Fibroblast of peridontal ligament (primary cell): ENCODE results near the gene CDSN.

ENCODE experiments used
- DNase-seq: peaks from one replicate; pipeline ENCODE4 v3.0.0-alpha.2; 2010; ENCODE audit errors: extremely low read depth

Gene CDSN

DNA sequence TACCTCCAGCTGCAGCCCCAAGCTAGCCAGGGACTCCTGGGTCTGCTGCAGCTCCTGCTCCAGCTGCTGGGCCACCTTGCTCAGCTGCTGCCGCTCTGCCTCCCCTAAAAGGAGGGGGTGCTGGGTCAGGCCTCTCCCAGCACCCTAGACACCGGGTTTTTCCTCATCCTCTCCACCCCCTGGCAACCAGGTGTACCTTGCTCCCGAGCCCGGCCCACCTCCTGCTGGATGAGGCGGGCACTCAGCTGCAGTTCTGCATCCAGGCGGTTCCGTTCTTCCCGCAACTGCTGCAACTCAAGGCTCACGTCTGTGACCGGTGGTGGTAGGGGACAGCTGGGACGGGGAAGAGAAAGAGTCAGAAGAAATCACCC is 24.7 kb upstream of the CDSN start:
- DNase-seq = no peak

- no peak for DNase-seq
These were observed 24.2 kb upstream of the CDSN start for GRCh38 chr6:31144296-31144969.

GRCh38 chr6:31143148-31143547 is 22.9 kb upstream of the CDSN start:
- peak; percentile 16 for DNase-seq

- no peak for DNase-seq
These were observed 22.1 kb upstream of the CDSN start for GRCh38 chr6:31142361-31142761.

DNA sequence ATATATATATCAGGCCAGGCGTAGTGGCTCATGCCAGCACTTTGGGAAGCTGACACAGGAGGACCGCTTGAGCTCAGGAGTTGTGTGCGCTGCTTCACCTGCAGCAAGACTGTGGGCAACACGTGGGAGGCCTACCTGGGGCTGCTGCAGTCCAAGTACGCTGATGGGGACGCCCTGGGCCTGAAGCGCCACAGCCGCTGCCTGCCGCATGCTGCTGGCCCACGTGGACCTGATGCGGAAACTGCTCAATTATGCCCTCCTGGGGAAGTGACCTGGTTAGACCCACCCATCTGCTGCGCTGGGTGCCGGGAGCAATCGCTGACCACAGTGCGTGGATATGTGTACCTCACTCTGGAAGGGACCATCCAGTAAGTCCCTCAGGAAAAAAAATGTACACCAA is 20.4 kb upstream of the CDSN start:
- no peak for DNase-seq

GRCh38 chr6:31139599-31139998 is 19.4 kb upstream of the CDSN start:
- DNase-seq = no peak

DNA sequence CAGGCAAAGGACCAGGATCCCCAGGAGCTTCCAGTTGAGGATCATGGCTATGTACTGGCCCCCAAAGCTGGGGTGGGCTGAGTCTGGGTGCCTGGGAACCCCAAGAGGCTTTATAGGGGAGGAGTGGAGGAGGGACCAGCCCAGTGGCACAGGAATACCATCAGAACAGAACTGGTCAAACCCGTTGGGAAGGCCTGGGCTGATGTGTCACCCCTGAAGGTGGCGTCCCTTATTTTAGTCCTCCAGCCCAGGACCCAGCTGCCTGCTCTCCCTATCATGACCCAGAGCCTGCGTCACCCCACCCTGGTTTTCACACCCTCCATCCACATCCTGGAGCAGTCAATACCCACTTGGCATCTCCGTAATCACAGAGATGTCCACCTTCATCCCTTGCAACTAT is 18.7 kb upstream of the CDSN start, which contains the start of gene PSORS1C2:
Gene PSORS1C2 (minus strand): TSS at position 85 of the 400 bp plus-strand sequence. CDS start 40 bp downstream, at position 45.
- DNase-seq = no peak

DNA sequence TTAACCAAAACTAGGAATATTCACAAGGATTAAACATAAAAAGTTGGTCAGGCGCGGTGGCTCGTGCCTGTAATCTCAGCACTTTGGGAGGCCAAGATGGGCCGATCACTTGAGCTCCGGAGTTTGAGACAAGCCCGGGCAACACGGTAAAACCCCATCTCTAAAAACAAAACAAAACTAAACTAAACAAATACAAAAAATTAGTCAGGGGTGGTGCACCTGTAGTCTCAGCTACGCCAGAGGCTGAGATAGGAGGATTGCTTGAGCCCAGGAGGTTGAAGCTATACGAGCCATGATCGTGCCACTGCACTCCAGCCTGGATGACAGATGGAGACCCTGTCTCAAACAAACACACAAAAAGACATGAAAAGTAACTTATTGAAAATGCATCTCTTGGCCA is 15.5 kb upstream of the CDSN start:
- DNase-seq = no peak

DNA sequence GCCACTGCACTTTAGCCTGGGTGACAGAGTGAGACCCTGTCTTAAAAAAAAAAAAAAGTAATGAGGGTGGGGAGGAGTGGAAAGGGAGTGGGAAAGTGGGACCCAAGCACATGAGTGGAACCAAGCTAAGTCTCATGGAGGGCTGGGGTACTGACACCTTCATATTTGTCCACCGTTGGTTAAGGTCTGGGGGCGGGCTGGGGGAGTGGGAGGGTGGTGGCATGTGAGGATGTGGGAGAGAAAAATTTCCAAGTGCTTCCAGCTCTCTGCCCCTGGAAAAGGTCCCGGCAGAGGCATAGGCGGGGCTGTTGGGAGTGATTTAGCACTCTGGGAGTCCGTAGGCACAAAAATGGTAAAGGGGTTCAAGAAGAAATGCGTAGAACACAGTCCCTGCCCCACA is 12.6 kb upstream of the CDSN start:
- no peak for DNase-seq

GRCh38 chr6:31131595-31131994 is 11.3 kb upstream of the CDSN start:
- no peak for DNase-seq

- no peak for DNase-seq
These were observed 10.5 kb upstream of the CDSN start for GRCh38 chr6:31130751-31131150.

GRCh38 chr6:31129130-31129529 is 8.9 kb upstream of the CDSN start:
- no peak for DNase-seq

DNA sequence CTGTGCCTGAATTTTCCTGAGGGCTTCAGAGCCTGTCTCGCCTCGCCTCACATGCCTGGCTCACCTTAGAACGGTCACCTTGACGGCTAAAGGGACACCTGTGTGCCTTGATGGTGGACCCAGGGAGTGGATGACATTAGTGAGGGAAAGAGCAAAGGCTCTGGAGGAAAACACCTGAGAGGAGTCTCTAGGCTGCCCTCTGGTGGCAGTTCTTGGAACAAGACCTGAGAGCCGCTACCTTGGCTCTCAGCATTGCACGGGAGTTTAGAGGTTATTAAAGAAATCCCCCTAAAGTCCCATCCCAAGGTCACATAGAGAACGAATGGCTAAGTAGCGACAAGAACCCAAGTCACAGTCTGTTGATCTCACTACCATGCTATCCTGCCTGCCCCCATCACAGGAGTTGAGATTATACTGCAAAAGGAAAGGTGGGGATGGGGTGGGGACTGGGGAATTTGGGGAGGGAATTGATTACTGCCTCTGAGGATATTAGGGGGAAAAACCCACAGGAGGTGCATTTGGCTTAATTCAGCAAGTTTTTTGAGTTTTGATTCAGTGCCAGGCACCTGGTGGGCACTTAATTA is 7.9 kb upstream of the CDSN start:
- peak; percentile 35 for DNase-seq

GRCh38 chr6:31126396-31127175 is 6.3 kb upstream of the CDSN start:
- no peak for DNase-seq

GRCh38 chr6:31125586-31126363 is 5.5 kb upstream of the CDSN start:
- DNase-seq = peak; percentile 9

- DNase-seq = no peak
These were observed 4.9 kb upstream of the CDSN start for GRCh38 chr6:31125162-31125561.

DNA sequence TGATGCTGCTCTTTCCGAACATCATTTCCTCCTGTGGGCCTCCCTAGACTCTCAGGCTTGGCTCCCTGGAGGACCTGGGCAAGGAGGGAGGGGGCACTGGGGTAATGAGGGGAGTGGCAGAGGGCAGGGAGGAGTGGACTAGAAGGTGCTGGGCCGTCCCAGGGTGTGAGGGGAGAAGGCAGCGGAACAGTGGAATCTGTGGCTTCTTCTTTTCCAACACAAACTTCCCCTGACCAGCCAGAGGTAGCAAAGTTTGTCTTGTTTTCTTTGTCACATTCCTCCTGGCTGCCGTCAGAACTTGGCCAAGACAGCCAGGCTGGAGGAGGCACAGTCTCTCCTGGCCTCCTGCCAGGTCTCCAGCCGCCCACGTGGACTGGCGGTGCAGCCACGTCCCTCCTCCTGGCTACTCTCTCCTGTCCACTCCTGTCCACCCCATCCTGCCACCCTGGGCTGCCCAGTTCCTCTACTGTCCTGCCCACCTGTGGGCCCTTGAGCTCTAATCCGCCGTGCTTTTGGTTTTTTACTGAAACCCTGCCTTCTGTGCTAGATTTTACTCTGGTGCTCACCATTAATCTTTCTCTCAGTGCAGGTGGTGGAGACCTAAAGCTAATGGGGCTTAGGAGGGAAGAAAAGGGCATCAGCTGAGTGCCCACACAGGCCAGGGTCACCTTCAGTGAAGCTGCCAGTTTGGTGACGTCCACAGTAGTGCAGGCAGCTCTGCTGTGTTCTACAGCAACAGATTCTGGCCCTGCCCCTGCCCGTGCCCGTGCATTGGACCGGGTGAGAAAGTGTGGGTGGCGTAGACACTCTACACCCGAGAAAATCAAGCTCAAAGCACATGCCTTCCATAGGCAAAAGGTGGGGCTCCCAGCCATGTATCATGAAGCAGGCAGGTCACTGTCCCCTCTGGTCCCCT is 2.8 kb upstream of the CDSN start:
- peak; percentile 76 for DNase-seq

DNA sequence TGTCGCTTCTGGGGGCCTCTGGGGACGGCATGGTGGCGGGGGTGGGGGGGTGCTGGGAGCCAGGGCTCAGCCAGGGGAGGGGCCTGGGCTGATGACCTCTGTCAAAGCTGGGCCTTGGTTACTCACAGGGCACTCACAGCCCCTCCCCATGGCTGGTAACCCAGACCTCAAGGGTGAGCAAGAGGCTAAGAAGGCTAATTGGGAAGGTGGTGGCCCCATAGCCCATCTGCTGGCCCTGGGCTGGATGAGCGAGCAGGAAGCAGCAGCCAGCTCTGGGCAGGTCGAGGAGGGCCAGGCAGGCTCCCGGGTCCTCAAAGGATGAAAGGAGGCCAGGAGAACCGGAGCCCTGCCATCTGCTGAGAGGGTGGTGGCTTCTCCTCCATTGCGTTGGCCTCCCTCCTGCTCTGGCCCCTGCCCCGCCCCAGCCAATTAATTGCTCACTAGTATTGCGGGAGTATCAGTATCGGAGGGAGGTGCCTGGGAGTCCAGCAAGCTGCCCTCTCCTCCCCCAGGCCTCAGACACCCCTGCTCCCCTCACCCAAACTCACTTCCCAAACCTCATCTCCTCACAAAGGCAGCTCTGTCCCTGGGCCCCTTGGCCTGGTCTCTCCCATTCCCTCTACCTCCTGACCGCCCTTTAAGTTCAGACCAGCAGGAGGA is 1.0 kb upstream of the CDSN start:
- no peak for DNase-seq

GRCh38 chr6:31118178-31118577 is 2.1 kb downstream of the CDSN start:
- no peak for DNase-seq

DNA sequence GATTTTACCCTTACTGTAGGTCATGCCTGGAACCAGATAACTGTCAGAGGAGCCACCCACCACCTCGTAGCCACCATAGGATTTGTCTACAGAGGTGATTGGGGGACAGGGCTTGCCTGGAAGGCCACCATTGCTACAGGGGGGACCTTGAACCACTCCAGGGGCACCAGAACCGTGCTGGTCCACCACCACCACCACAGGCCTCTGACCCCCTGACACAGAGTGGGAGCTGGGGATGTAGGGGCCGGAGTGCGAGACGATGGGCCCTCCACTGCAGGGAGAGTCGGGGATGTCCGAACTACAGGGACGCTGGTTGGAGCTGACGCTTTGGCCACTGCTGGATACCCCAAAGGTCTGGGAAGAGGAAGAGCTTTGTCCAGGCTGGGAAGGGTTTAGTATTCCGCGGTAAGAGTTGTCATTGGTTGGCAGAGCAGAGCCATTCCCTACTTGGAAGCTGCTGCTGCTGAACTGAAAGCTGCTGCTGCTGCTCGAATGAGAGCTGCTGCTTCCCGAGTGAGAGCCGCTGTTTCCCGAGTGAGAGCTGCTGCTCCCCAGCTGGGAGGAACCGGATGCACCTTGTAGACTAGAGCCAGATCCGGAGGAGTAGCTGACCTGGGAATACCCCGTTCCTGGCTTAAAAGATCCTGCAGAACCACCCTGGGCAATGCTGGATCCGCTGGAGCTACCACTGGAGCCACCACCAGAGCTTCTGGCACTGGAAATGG is 3.4 kb downstream of the CDSN start:
- DNase-seq = peak; percentile 31
